ENCODE data around the gene ALOX15.
"Not testable (repeated sequence)": the region's sequence is repeated elsewhere in the genome, so short reads cannot be mapped to it uniquely, and the experiment has no call there.

ALOX15 gene

DNA sequence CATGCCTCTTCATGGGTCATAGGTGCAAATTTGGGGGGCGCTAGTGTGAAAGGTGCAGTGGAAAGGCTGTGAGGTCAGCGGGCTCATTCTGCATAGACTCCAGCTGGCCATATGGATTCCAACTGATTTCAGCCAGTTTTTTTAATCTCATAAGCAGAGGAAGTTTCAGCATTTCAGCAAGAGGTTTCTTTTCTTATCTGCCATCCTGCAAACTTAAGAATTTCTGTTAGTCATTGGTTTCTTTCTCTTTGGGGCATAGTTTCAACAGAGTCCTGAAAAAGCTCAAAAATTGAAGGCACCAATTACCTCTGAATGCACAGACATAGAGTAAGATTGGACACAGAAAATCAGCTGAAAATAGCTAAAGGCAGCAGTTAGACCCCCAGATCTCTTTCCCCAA, 16.2 kb upstream of the ALOX15 start:
- DNase-seq (ENCODE audit: low read depth), result no peak
- no peak overlapping the region for H3K4me3 ChIP-seq (ENCODE audit: control insufficient read depth, low read depth, low read length)
- no peak for TF ChIP-seq CTCF (IDR thresholded peaks at IDR 0.05; ENCODE audit: control insufficient read depth, insufficient read depth, low read depth, low read length, missing control alignments)

- DNase-seq (ENCODE audit: low read depth); H3K4me3 ChIP-seq (ENCODE audit: control insufficient read depth, low read depth, low read length): not testable (repeated sequence)
These were observed 14.5 kb upstream of the ALOX15 start for GRCh38 chr17:4655933-4656332.

GRCh38 chr17:4652997-4653396, 11.5 kb upstream of the ALOX15 start:
- DNase-seq (ENCODE audit: low read depth), result no peak
- no peak overlapping the region for H3K4me3 ChIP-seq (ENCODE audit: control insufficient read depth, low read depth, low read length)
- no peak for TF ChIP-seq CTCF (IDR thresholded peaks at IDR 0.05; ENCODE audit: control insufficient read depth, insufficient read depth, low read depth, low read length, missing control alignments)

DNA sequence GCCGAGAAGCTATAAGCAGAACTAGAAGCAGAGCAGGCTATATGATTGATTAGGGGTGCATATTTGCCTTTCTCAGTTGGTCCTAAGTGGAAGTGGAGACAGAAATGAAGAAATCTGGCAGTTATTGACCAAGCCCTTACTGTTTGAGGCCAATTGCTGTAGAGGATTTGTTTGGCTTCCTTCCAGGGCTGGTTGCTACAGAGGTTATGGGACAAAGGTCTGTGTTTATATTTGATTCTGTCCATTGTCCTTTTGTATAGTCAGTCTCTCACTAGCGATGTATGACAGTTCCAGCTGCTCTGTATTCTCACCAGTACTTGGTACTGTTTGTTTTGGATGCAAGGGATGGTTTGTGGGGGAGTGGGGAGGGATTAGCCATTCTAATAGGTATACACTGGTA, 7.3 kb upstream of the ALOX15 start:
- no peak for DNase-seq (ENCODE audit: low read depth)
- no peak overlapping the region for H3K4me3 ChIP-seq (ENCODE audit: control insufficient read depth, low read depth, low read length)
- no peak for TF ChIP-seq CTCF (IDR thresholded peaks at IDR 0.05; ENCODE audit: control insufficient read depth, insufficient read depth, low read depth, low read length, missing control alignments)

DNA sequence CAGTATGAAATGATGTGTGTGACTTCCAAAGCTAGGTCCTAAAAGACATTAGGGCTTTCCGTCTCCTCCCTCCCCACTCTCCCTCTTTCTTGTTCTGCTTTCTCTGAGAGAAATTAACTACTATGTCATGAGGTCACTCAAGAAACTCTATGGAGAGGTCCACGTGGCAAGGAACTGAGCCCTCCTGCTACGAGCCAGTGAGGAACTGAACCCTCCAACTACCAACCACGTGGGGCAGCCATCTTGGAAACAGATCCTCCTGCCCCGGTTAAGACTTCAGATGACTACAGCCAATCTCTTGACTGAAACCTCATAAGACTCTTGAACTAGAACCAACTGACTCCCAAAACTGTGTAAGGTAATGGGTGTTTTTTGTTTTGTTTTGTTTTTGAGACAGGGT, 4.2 kb upstream of the ALOX15 start:
- no peak for DNase-seq (ENCODE audit: low read depth)
- no peak for TF ChIP-seq CTCF (IDR thresholded peaks at IDR 0.05; ENCODE audit: control insufficient read depth, insufficient read depth, low read depth, low read length, missing control alignments)
- no peak overlapping the region for H3K4me3 ChIP-seq (ENCODE audit: control insufficient read depth, low read depth, low read length)

- H3K4me3 ChIP-seq (ENCODE audit: control insufficient read depth, low read depth, low read length), result no peak overlapping the region
- no peak for TF ChIP-seq CTCF (IDR thresholded peaks at IDR 0.05; ENCODE audit: control insufficient read depth, insufficient read depth, low read depth, low read length, missing control alignments)
- DNase-seq (ENCODE audit: low read depth), result no peak
These were observed 2.2 kb upstream of the ALOX15 start for GRCh38 chr17:4643676-4644075.

DNA sequence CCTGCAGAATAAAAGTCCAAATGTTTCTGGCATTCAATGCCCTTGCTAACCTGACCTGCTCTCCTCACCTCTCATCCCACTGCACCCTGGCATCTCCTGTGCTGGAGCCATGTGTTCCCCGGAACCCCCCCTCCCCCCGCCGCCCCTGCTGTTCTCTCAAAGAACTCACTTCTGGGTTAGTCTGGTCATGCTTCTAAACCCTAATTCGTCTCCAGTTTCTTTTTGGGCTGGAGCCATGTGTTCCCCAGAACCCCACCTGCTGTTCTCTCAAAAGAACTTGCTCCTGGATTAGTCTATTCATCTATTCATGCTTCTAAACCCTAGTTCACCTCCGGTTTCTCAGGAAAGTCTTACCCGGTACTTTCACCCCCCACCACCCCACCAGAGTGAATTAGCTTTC, 808 bp upstream of the ALOX15 start:
- TF ChIP-seq CTCF (IDR thresholded peaks at IDR 0.05; ENCODE audit: control insufficient read depth, insufficient read depth, low read depth, low read length, missing control alignments), result no peak
- DNase-seq (ENCODE audit: low read depth), result no peak

DNA sequence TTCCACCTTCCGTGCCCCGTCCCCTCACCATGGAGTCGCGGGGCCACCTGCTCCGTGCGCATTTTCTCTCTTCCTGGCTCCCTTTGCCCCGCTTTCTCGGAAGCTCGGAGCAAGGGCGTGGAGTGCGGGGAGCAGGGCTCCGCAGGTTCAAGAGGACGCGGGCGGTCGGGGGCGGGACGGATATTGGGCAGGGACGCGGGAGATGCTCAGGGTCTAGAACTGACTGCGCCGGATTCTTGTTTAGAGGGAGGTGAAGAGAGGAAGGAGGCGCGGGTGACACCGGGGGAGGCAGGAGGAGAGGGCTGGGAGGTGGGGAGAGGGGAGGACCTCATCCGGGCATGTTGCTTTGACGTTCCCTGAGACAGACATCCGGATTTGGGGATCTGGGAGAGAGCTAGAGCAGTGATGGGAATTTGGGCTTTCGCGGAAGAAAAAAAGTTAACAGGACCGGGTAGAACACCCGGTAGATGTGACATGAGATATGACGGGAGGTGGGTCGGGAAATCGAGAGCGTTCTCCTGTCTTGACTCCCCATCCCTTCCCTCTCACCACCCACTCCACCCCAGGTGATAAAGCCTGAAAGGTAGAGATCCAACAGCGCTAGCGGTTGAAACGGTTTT, 799 bp downstream of the ALOX15 start:
- DNase-seq (ENCODE audit: low read depth); H3K4me3 ChIP-seq (ENCODE audit: control insufficient read depth, low read depth, low read length): not testable (repeated sequence)

More for the DNA sequence above, 808 bp upstream of the ALOX15 start:
- no peak overlapping the region for H3K4me3 ChIP-seq (ENCODE audit: control insufficient read depth, low read depth, low read length)
